ENCODE results near the gene IL6.

GRCh38 chr7:22717760-22718159, 9.2 kb upstream of the IL6 start:
- TF ChIP-seq POLR2AphosphoS5 (IDR thresholded peaks at IDR 0.05; ENCODE audit: low read depth, low read length) = no peak
- TF ChIP-seq POLR2A (IDR thresholded peaks at IDR 0.05; ENCODE audit: low read depth, low read length) = no peak
